H9 (cell line): ENCODE measurements around the gene TACC2. TPM values are rescaled to one million over a fixed set of nuclear protein-coding genes. Genes with fewer than 3 reads are reported as not detected.

Experiments used
- DNase-seq: peaks from one replicate; pipeline ENCODE4 v3.0.0-alpha.2; 2017
- H2AFZ ChIP-seq: one replicate; pipeline ENCODE4 v1.6.1; 2013; ENCODE audit warnings: mild to moderate bottlenecking, low read length, control low read depth, moderate library complexity
- H2AK5ac ChIP-seq: 2 replicates; pipeline ENCODE4 v1.6.1; 2013; ENCODE audit warnings: low read length, control low read depth, mixed read lengths; ENCODE audit not compliant: insufficient read length
- H2BK120ac ChIP-seq: one replicate; pipeline ENCODE4 v1.6.1; 2013; ENCODE audit warnings: low read depth, mild to moderate bottlenecking, low read length, control low read depth, inconsistent platforms; ENCODE audit not compliant: poor library complexity, severe bottlenecking
- H2BK12ac ChIP-seq: 2 replicates; pipeline ENCODE4 v1.6.1; 2013; ENCODE audit warnings: low read length, control low read depth, mixed read lengths, low read depth; ENCODE audit not compliant: insufficient read length
- H2BK15ac ChIP-seq: 2 replicates; pipeline ENCODE4 v1.6.1; 2013; ENCODE audit warnings: low read depth, low read length, control low read depth
- H2BK20ac ChIP-seq: one replicate; pipeline ENCODE4 v1.6.1; 2013; ENCODE audit warnings: low read depth, mild to moderate bottlenecking, low read length, control low read depth, inconsistent platforms; ENCODE audit not compliant: poor library complexity, severe bottlenecking
- H2BK5ac ChIP-seq: 2 replicates; pipeline ENCODE4 v1.6.1; 2013; ENCODE audit warnings: low read length, control low read depth, mixed read lengths; ENCODE audit not compliant: insufficient read length
- H3K14ac ChIP-seq: 2 replicates; pipeline ENCODE4 v1.6.1; 2013; ENCODE audit warnings: low read length, control low read depth; ENCODE audit not compliant: insufficient read depth
- H3K18ac ChIP-seq: 2 replicates; pipeline ENCODE4 v1.6.1; 2013; ENCODE audit warnings: low read depth, mild to moderate bottlenecking, mixed read lengths, low read length, control low read depth; ENCODE audit not compliant: insufficient read length
- H3K23ac ChIP-seq: 2 replicates; pipeline ENCODE4 v1.6.1; 2013; ENCODE audit warnings: low read length, control low read depth, mixed read lengths, low read depth; ENCODE audit not compliant: insufficient read length
- H3K23me2 ChIP-seq: 2 replicates; pipeline ENCODE4 v1.6.1; 2013; ENCODE audit warnings: low read depth, mild to moderate bottlenecking, mixed read lengths, low read length, control low read depth; ENCODE audit not compliant: insufficient read length, poor library complexity, severe bottlenecking
- H3K27ac ChIP-seq: 2 replicates; pipeline ENCODE4 v1.5.1; 2013; ENCODE audit warnings: low read length, control low read depth, mixed read lengths, low read depth; ENCODE audit not compliant: insufficient read length
- H3K27me3 ChIP-seq: 2 replicates; pipeline ENCODE4 v1.6.1; 2013; ENCODE audit warnings: low read length, control low read depth, inconsistent platforms; ENCODE audit not compliant: insufficient read depth
- H3K4ac ChIP-seq: 2 replicates; pipeline ENCODE4 v1.6.1; 2013; ENCODE audit warnings: low read depth, mild to moderate bottlenecking, control low read depth, inconsistent platforms, low read length, moderate library complexity
- H3K4me1 ChIP-seq: 2 replicates; pipeline ENCODE4 v1.6.1; 2013; ENCODE audit warnings: low read length, control low read depth, inconsistent platforms; ENCODE audit not compliant: insufficient read depth
- H3K4me2 ChIP-seq: 2 replicates; pipeline ENCODE4 v1.6.1; 2013; ENCODE audit warnings: low read length, control low read depth, mixed read lengths; ENCODE audit not compliant: insufficient read length, insufficient read depth
- H3K56ac ChIP-seq: 2 replicates; pipeline ENCODE4 v1.6.1; 2013; ENCODE audit warnings: low read depth, mild to moderate bottlenecking, mixed read lengths, low read length, control low read depth; ENCODE audit not compliant: insufficient read length
- H3K79me1 ChIP-seq: 2 replicates; pipeline ENCODE4 v1.6.1; 2013; ENCODE audit warnings: low read depth, mild to moderate bottlenecking, moderate library complexity, low read length, control low read depth, inconsistent platforms; ENCODE audit not compliant: insufficient read depth, poor library complexity, severe bottlenecking
- H3K79me2 ChIP-seq: 2 replicates; pipeline ENCODE4 v1.6.1; 2013; ENCODE audit warnings: low read length, control low read depth, inconsistent platforms; ENCODE audit not compliant: insufficient read depth
- H3K9ac ChIP-seq: 2 replicates; pipeline ENCODE4 v1.6.1; 2013; ENCODE audit warnings: low read length, control low read depth, mixed read lengths; ENCODE audit not compliant: insufficient read length; ENCODE audit errors: extremely low read depth
- H3K9me3 ChIP-seq: one replicate; pipeline ENCODE4 v1.6.1; 2013; ENCODE audit warnings: low read depth, low read length, inconsistent platforms; ENCODE audit not compliant: control insufficient read depth
- H3T11ph ChIP-seq: one replicate; pipeline ENCODE4 v1.6.1; 2013; ENCODE audit warnings: mild to moderate bottlenecking, low read length, control low read depth, inconsistent platforms
- H4K20me1 ChIP-seq: one replicate; pipeline ENCODE4 v1.6.1; 2013; ENCODE audit not compliant: control insufficient read depth, insufficient read length, insufficient read depth
- H4K5ac ChIP-seq: 2 replicates; pipeline ENCODE4 v1.6.1; 2013; ENCODE audit warnings: low read depth, mild to moderate bottlenecking, mixed read lengths, low read length, control low read depth; ENCODE audit not compliant: insufficient read length
- H4K8ac ChIP-seq: replicated peaks from 2 replicates; pipeline ENCODE4 v1.6.1; 2013; ENCODE audit warnings: low read length, control low read depth, mixed read lengths, low read depth; ENCODE audit not compliant: insufficient read length
- H4K91ac ChIP-seq: 2 replicates; pipeline ENCODE4 v1.6.1; 2013; ENCODE audit warnings: low read depth, mild to moderate bottlenecking, moderate library complexity, mixed read lengths, low read length, control low read depth; ENCODE audit not compliant: insufficient read length
- H3K27ac Mint-ChIP-seq, 3 experiments: 2 replicates in 2 of 3; 3 replicates in 1 of 3; pipeline ENCODE4 v1.8.0; 2020 to 2021; ENCODE audit warnings: mixed read lengths in 3 of 3, mild to moderate bottlenecking in 1 of 3, moderate library complexity in 1 of 3
- H3K27me3 Mint-ChIP-seq: 2 replicates; pipeline ENCODE4 v1.8.0; 2021; ENCODE audit warnings: low read depth, mild to moderate bottlenecking, moderate library complexity, mixed read lengths
- H3K36me3 Mint-ChIP-seq, 3 experiments: 2 replicates in 2 of 3; 3 replicates in 1 of 3; pipeline ENCODE4 v1.8.0; 2020 to 2021; ENCODE audit warnings: low read depth in 3 of 3, mixed read lengths in 3 of 3; ENCODE audit not compliant: insufficient read depth in 1 of 3
- H3K4me1 Mint-ChIP-seq, 2 experiments: 2 replicates each; pipeline ENCODE4 v1.8.0; 2020; ENCODE audit warnings: mixed read lengths in 2 of 2
- H3K4me3 Mint-ChIP-seq, 2 experiments: 2 replicates in 1 of 2; 3 replicates in 1 of 2; pipeline ENCODE4 v1.8.0; 2020 to 2021; ENCODE audit warnings: mild to moderate bottlenecking in 2 of 2, mixed read lengths in 2 of 2, moderate library complexity in 1 of 2
- H3K9me3 Mint-ChIP-seq, 2 experiments: 2 replicates in 1 of 2; 3 replicates in 1 of 2; pipeline ENCODE4 v1.8.0; 2020; ENCODE audit warnings: mild to moderate bottlenecking in 2 of 2, mixed read lengths in 2 of 2, moderate library complexity in 1 of 2
- WGBS: extraction: QIAGEN DNeasy Blood & Tissue Kit; methylation state at CpG from one replicate; pipeline ENCODE4 v1.1.7; 2013; ENCODE audit warnings: missing lambda C conversion rate, low lambda C conversion rate, mixed read lengths; ENCODE audit not compliant: insufficient read length; ENCODE audit errors: extremely low coverage; 5-methylcytosine and 5-hydroxymethylcytosine counted together
- total RNA-seq: library from RNA; stranded (reverse); gene quantifications from 2 replicates; pipeline ENCODE4 v1.2.1, GENCODE V29; 2021
- TF ChIP-seq, protein P1 (sequence below): fragments of 200-600 bp; sonication (generic); conservative IDR thresholded peaks from 3 replicates; pipeline ENCODE4 v1.8.0; 2021; ENCODE audit warnings: antibody characterized with exemption, mild to moderate bottlenecking

Gene TACC2
- total RNA-seq, 1 experiment from 2014 or later, result 58.1 TPM

DNA sequence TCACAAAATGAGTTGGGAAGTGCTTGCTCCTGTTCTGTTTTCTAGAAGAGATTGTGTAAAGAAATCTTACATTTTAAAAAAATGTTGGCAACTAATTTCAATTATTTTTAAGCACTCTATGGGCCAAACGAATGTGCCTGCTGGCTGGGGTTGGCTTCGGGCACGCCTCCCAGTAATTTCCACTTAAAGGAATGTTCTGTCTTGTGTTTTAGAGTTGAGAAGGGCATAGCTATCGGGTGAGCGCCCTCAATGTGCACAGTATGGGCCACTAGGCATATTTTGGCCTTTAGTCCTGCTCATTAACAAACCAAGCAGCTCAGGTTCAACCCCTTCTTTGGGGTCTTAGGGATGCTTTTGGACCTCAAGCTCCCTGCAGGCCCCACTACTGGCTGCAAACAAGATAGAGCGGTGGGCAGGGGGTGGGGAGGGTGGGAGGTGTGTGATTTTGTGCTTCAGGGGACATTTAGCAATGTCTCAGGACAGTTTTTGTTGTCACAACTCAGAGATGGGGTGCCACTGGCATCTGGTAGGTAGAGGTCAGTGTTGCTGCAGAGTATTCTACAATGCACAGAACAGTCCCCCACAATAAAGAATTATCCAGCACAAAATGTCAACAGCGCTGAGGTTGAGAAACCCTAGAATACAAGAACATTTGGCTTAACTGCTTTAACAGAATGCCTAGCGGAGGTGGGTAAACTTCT lies 40.7 kb downstream of the TACC2 start:
- Histone ChIP-seq H3K23me2 (no peaks in the 10 kb centered on the region), H3K27me3 (no peaks in the 10 kb centered on the region), H4K8ac (no peak overlapping the region), H2AFZ (no peak overlapping the region), H3K9ac (no peak overlapping the region), H2BK12ac (no peak overlapping the region), H3K9me3 (no peaks in the 10 kb centered on the region), H2BK20ac (no peak overlapping the region), H3K4me1 (no peaks in the 10 kb centered on the region), H4K5ac (no peak overlapping the region), H4K20me1 (no peaks in the 10 kb centered on the region), H3K56ac (no peak overlapping the region), H4K91ac (no peak overlapping the region), H3K4ac (no peak overlapping the region), H2BK120ac (no peak overlapping the region), H2BK5ac (no peak overlapping the region), H3K27ac (no peak overlapping the region), H3K14ac (no peak overlapping the region), H2AK5ac (no peak overlapping the region), H3K23ac (no peak overlapping the region), H3K4me2 (no peak overlapping the region), H2BK15ac (no peak overlapping the region), H3T11ph (no peak overlapping the region), H3K79me1 (no peaks in the 10 kb centered on the region), H3K79me2 (no peaks in the 10 kb centered on the region), H3K18ac (no peak overlapping the region)
- H3K9me3 Mint-ChIP-seq, result no peaks in the 10 kb centered on the region
- WGBS, result no CpG with 5 or more reads among the region's 8 CpGs
- no peak overlapping the region for H3K27ac Mint-ChIP-seq
- TF ChIP-seq, protein P1, sequence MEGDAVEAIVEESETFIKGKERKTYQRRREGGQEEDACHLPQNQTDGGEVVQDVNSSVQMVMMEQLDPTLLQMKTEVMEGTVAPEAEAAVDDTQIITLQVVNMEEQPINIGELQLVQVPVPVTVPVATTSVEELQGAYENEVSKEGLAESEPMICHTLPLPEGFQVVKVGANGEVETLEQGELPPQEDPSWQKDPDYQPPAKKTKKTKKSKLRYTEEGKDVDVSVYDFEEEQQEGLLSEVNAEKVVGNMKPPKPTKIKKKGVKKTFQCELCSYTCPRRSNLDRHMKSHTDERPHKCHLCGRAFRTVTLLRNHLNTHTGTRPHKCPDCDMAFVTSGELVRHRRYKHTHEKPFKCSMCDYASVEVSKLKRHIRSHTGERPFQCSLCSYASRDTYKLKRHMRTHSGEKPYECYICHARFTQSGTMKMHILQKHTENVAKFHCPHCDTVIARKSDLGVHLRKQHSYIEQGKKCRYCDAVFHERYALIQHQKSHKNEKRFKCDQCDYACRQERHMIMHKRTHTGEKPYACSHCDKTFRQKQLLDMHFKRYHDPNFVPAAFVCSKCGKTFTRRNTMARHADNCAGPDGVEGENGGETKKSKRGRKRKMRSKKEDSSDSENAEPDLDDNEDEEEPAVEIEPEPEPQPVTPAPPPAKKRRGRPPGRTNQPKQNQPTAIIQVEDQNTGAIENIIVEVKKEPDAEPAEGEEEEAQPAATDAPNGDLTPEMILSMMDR, result no peak
- H3K36me3 Mint-ChIP-seq, result no peaks in the 10 kb centered on the region
- H3K4me3 Mint-ChIP-seq, result no peak overlapping the region
- DNase-seq, result no peak
- no peaks in the 10 kb centered on the region; the same call in none of the 2 replicates for H3K27me3 Mint-ChIP-seq
- H3K4me1 Mint-ChIP-seq, result peaks cover 3 to 8% of the 10 kb centered on the region in 2 experiments; a peak in 2 of 4 replicates
